H1 (cell line): ENCODE results near the gene EXOC2.

Experiments
- CBX5 ChIP-seq: fragments of 300-800, 300-1000 bp; sonication (generic); IDR thresholded peaks from 2 replicates; pipeline ENCODE4 v1.7.1; 2016; ENCODE audit warnings: antibody characterized with exemption, low read length, low read depth
- CEBPB ChIP-seq: IDR thresholded peaks from 2 replicates; pipeline ENCODE4 v1.6.1; 2012; ENCODE audit warnings: low read depth, low read length
- EZH2 ChIP-seq: fragments of 200-600 bp; sonication (generic); IDR thresholded peaks from 2 replicates; pipeline ENCODE4 v1.7.1; 2012; ENCODE audit warnings: low read depth, mild to moderate bottlenecking, moderate library complexity, low read length, inconsistent platforms; ENCODE audit not compliant: severe bottlenecking
- HDAC2 ChIP-seq, 2 experiments: fragments of 300-600 bp in 1 of 2; sonication (generic) in 1 of 2; IDR thresholded peaks; 2 replicates each; pipeline ENCODE4 v1.6.1; 2011 to 2012; ENCODE audit warnings: low read depth in 2 of 2, low read length in 2 of 2, mild to moderate bottlenecking in 2 of 2, moderate library complexity in 2 of 2, borderline replicate concordance in 1 of 2, inconsistent platforms in 1 of 2
- JUN ChIP-seq: IDR thresholded peaks from 2 replicates; pipeline ENCODE4 v1.6.1; 2011; ENCODE audit warnings: low read depth, mild to moderate bottlenecking, improper control_type of control experiment, low read length
- JUND ChIP-seq: IDR thresholded peaks from 2 replicates; pipeline ENCODE4 v1.6.1; 2011; ENCODE audit warnings: mild to moderate bottlenecking, improper control_type of control experiment, low read length
- POLR2A ChIP-seq, 2 experiments: IDR thresholded peaks; 1 replicate in 1 of 2; 2 replicates in 1 of 2; pipeline ENCODE4 v1.6.1; 2011; ENCODE audit warnings: low read depth in 2 of 2, low read length in 2 of 2, mild to moderate bottlenecking in 2 of 2; ENCODE audit errors: control extremely low read depth in 1 of 2
- POLR2AphosphoS5 ChIP-seq: IDR thresholded peaks from 2 replicates; pipeline ENCODE4 v1.6.1; 2011; ENCODE audit warnings: low read depth, low read length
- SP2 ChIP-seq: IDR thresholded peaks from 2 replicates; pipeline ENCODE4 v1.6.1; 2012; ENCODE audit warnings: mild to moderate bottlenecking, low read length, inconsistent platforms
- YY1 ChIP-seq: IDR thresholded peaks from 2 replicates; pipeline ENCODE4 v1.6.1; 2011; ENCODE audit warnings: low read depth, mild to moderate bottlenecking, low read length
- TF ChIP-seq, protein P1 (sequence below), 3 experiments: IDR thresholded peaks; 1 replicate in 2 of 3; 2 replicates in 1 of 3; pipeline versions ENCODE4 v1.5.1 to v1.6.1; 2011; ENCODE audit warnings: low read length in 3 of 3, mild to moderate bottlenecking in 3 of 3, inconsistent platforms in 2 of 3, low read depth in 1 of 3, moderate library complexity in 1 of 3; ENCODE audit not compliant: insufficient read depth in 1 of 3; ENCODE audit errors: control extremely low read depth in 1 of 3

DNA sequence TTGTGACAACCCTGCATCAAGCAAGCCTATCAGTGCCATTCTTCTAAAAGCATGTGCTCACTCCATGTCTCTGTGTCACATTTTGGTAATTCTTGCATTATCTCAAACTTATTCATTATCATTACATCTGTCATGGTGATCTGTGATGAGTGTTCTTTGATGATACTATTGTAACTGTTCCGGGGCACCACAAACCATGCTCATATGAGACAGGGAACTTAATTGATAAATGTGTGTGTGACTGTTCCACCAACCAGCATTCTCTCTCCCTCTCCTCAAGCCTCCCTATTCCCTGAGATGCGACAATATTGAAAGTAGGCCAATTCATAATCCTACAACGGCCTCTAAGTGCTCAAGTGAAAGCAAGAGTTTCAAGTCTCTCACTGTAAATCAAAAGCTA lies 40.1 kb downstream of the EXOC2 start:
- TF ChIP-seq JUN = no peak
- TF ChIP-seq, protein P1, sequence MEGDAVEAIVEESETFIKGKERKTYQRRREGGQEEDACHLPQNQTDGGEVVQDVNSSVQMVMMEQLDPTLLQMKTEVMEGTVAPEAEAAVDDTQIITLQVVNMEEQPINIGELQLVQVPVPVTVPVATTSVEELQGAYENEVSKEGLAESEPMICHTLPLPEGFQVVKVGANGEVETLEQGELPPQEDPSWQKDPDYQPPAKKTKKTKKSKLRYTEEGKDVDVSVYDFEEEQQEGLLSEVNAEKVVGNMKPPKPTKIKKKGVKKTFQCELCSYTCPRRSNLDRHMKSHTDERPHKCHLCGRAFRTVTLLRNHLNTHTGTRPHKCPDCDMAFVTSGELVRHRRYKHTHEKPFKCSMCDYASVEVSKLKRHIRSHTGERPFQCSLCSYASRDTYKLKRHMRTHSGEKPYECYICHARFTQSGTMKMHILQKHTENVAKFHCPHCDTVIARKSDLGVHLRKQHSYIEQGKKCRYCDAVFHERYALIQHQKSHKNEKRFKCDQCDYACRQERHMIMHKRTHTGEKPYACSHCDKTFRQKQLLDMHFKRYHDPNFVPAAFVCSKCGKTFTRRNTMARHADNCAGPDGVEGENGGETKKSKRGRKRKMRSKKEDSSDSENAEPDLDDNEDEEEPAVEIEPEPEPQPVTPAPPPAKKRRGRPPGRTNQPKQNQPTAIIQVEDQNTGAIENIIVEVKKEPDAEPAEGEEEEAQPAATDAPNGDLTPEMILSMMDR (IDR thresholded peaks at IDR 0.05; ENCODE audit: control extremely low read depth in 1 of 3, insufficient read depth in 1 of 3, low read depth in 1 of 3, low read length in 3 of 3) = no peak
- TF ChIP-seq POLR2AphosphoS5 = no peak
- no peak for TF ChIP-seq EZH2
- no peak for TF ChIP-seq CBX5
- TF ChIP-seq SP2 = no peak
- no peak for TF ChIP-seq POLR2A (IDR thresholded peaks at IDR 0.05; ENCODE audit: control extremely low read depth in 1 of 2, low read depth in 2 of 2, low read length in 2 of 2)
- no peak for TF ChIP-seq CEBPB
- TF ChIP-seq HDAC2 (IDR thresholded peaks at IDR 0.05; ENCODE audit: borderline replicate concordance in 1 of 2, low read depth in 2 of 2, low read length in 2 of 2) = no peak
- no peak for TF ChIP-seq JUND
- TF ChIP-seq YY1 = no peak
